Measurements from ENCODE around the gene CALY.

The CALY gene

GRCh38 chr10:133359554-133359971, 22.9 kb upstream of the CALY start:
- H3K9me3 Mint-ChIP-seq, result no peaks in the 10 kb centered on the region
- no peak overlapping the region for H3K27ac Mint-ChIP-seq
- no peaks in the 10 kb centered on the region for H3K27me3 Mint-ChIP-seq
- DNase-seq (no peak), ATAC-seq (replicated peaks) (no peak)
- peaks cover 22 to 25% of the 10 kb centered on the region in 2 donors for H3K36me3 Mint-ChIP-seq
- peaks cover 24 to 41% of the 10 kb centered on the region in 2 donors for H3K4me1 Mint-ChIP-seq
- H3K4me3 Mint-ChIP-seq, result no peak overlapping the region

DNA sequence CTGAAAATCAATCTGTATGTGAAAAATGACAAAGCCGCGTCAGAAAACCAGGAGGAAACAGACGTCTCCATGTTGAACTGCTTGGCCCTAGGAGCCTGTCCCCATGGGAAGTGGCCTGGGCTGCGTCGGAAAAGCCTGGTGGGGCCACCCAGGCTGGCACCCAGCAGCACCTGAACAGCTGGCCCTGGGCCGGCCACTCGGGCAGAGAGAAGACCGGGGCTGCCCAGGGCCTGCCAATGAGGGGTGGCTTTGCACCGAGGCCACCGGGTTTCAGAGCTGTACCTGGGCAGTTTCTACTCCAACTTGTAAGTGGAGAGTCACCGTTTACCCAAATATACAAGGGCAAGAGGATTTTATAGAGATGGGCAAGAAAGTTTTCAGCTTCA, 22.2 kb upstream of the CALY start:
- no peak for ATAC-seq (replicated peaks)
- Mint-ChIP-seq H3K36me3 (peaks cover 19 to 23% of the 10 kb centered on the region in 2 donors), H3K4me3 (peak overlapping the region in 1 of 2 donors; percentile 19), H3K4me1 (peaks cover 25 to 41% of the 10 kb centered on the region in 2 donors), H3K27me3 (no peaks in the 10 kb centered on the region), H3K27ac (no peak overlapping the region), H3K9me3 (no peaks in the 10 kb centered on the region)
- DNase-seq, result no peak

DNA sequence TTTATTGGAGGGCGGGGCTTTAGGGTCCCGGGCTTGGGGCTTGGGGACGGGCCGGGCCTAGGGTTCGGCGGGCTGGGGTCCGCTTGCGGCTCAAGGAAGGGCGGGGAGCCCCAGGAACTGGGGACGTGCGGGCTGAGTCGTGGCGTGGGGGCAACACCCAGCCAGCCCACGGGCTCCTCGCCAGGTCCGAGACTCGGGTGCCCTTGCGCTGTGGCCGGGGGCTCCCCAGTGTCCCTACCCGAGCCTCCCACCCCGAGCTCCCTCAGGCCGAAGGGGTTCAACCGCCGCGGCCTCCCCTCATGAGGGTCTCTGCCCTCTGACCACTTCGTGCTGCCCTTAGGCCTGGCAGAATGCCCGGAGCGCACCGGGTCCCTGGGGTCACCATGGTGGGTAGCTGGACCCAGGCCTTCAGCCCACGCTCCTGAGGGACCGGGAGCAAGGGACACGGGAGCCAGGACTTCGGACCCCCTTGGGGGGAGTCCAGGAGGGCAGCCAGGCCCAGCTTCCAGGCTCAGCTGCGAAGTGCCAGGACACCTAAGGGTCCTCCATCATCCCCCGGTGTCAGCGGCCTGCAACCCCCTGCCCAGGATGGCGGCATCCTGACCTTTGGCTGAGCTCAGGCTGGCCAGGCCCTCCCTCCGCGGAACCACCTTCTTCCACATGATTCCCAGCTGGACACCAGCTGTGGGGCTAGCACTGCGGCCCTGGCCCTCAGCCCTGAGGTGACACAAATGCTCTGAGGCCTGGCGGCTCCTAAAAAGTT, 21.6 kb upstream of the CALY start:
- H3K4me3 Mint-ChIP-seq, result peak overlapping the region in 1 of 2 donors; percentile 19

GRCh38 chr10:133357285-133358161, 20.8 kb upstream of the CALY start, which contains the start of gene FUOM:
FUOM (minus strand) TSS chr10:133358019; CDS start chr10:133358007, 12 bp downstream.
- ATAC-seq (replicated peaks), result peak; percentile 83 to 87
- no peaks in the 10 kb centered on the region for H3K27me3 Mint-ChIP-seq
- no peaks in the 10 kb centered on the region for H3K9me3 Mint-ChIP-seq
- peak within 1 kb of the TSS; percentile 65 for H3K27ac Mint-ChIP-seq
- H3K4me3 Mint-ChIP-seq, result peak within 1 kb of the TSS; percentile 77 to 84
- H3K36me3 Mint-ChIP-seq, result peaks cover 15 to 18% of the 10 kb centered on the region in 2 donors
- H3K4me1 Mint-ChIP-seq, result peaks cover 26 to 41% of the 10 kb centered on the region in 2 donors
- peak; percentile 85 for DNase-seq

More for the DNA sequence above, 21.6 kb upstream of the CALY start:
- Mint-ChIP-seq H3K9me3 (no peaks in the 10 kb centered on the region), H3K4me1 (peaks cover 26 to 41% of the 10 kb centered on the region in 2 donors), H3K27ac (no peak overlapping the region), H3K27me3 (no peaks in the 10 kb centered on the region), H3K36me3 (peaks cover 19 to 22% of the 10 kb centered on the region in 2 donors)
- no peak for ATAC-seq (replicated peaks)
- DNase-seq, result no peak

DNA sequence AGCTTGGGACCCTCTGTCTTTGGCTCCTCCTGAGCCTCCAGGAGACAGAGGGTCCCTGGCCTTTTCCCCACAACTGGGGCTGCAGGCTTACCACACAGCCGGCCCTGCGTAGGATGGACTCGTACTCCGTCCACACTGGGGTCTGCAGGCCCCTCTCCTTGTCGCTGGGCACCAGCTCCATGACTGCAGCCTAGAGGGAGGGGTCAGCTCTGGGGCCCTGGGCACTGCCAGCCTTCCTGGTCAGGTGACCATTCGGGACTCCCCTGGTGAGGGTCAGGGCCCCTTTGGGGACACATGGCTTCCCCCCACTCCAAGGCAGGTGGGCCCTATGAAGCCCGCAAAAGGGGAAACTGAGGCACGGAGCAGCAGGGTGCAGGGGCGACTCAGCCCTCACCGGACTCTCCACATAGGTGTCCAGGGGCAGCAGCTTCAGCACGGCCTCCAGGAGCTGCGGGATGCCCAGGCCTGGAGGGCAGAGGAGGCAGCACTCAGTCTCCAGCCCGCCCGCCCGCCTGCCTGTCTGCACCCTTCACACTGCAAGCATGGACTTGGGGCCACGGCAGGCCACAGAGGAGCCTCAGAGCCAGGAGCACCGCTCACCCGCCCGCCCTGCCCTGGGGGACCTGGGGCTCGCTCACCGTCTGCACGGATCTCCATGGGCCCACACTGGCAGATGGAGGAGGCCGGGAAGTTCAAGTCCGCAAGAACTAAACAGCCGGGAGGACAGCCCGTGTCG, 20.0 kb upstream of the CALY start:
- Mint-ChIP-seq H3K4me3 (peak overlapping the region; percentile 77 to 84), H3K27me3 (no peaks in the 10 kb centered on the region), H3K36me3 (peaks cover 9 to 12% of the 10 kb centered on the region in 2 donors), H3K9me3 (no peaks in the 10 kb centered on the region), H3K4me1 (peaks cover 21 to 35% of the 10 kb centered on the region in 2 donors), H3K27ac (peak overlapping the region; percentile 65)
- no peak for ATAC-seq (replicated peaks)
- DNase-seq, result no peak

DNA sequence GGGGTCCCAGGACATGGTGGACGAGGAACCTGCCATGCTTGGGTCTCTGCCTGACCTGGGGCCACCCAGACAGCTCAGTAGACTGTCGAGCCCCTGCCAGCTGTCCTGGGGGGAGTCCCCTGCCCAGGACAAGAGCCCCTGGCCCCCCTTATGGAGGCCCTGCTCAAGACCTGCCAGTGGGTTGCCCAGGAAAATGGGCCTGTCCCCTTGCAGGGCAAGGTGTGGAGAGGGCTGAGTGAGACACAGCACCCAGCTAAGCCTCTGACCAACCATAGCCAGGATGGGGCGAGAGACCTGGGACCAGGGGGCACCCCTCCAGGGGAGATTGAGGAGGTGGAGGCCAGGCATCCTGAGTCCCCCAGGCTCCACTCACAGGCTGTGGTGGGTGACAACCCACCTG, 19.3 kb upstream of the CALY start:
- DNase-seq, result no peak
- Mint-ChIP-seq H3K27me3 (no peaks in the 10 kb centered on the region), H3K4me3 (peak overlapping the region; percentile 77 to 82), H3K27ac (peak overlapping the region; percentile 3), H3K36me3 (peaks cover 4 to 7% of the 10 kb centered on the region in 2 donors), H3K4me1 (peaks cover 14 to 27% of the 10 kb centered on the region in 2 donors), H3K9me3 (no peaks in the 10 kb centered on the region)
- ATAC-seq (replicated peaks), result no peak

- Mint-ChIP-seq H3K9me3 (no peaks in the 10 kb centered on the region), H3K27ac (no peak overlapping the region), H3K4me1 (peaks cover 11 to 20% of the 10 kb centered on the region in 2 donors), H3K27me3 (no peaks in the 10 kb centered on the region), H3K36me3 (peaks cover 4 to 7% of the 10 kb centered on the region in 2 donors), H3K4me3 (no peak overlapping the region)
- ATAC-seq (replicated peaks), result no peak
- no peak for DNase-seq
These were observed 18.6 kb upstream of the CALY start for GRCh38 chr10:133355266-133355665.

GRCh38 chr10:133354672-133355240, 18.1 kb upstream of the CALY start:
- no peak for ATAC-seq (replicated peaks)
- peaks cover 4 to 7% of the 10 kb centered on the region in 2 donors for H3K36me3 Mint-ChIP-seq
- H3K4me3 Mint-ChIP-seq, result no peak overlapping the region
- no peak for DNase-seq
- no peaks in the 10 kb centered on the region for H3K9me3 Mint-ChIP-seq
- peaks cover 7 to 15% of the 10 kb centered on the region in 2 donors for H3K4me1 Mint-ChIP-seq
- no peaks in the 10 kb centered on the region for H3K27me3 Mint-ChIP-seq
- H3K27ac Mint-ChIP-seq, result no peak overlapping the region

GRCh38 chr10:133353988-133354605, 17.4 kb upstream of the CALY start:
- Mint-ChIP-seq H3K4me3 (no peak overlapping the region), H3K4me1 (peaks cover 9 to 19% of the 10 kb centered on the region in 2 donors), H3K9me3 (no peaks in the 10 kb centered on the region), H3K27me3 (peaks cover 3 to 4% of the 10 kb centered on the region in 2 donors), H3K36me3 (peaks cover 4 to 7% of the 10 kb centered on the region in 2 donors), H3K27ac (no peak overlapping the region)
- DNase-seq, result no peak
- ATAC-seq (replicated peaks), result no peak

- Mint-ChIP-seq H3K4me3 (no peak overlapping the region), H3K9me3 (no peaks in the 10 kb centered on the region), H3K4me1 (peaks cover 11 to 18% of the 10 kb centered on the region in 2 donors), H3K36me3 (peaks cover 4 to 7% of the 10 kb centered on the region in 2 donors), H3K27ac (no peak overlapping the region), H3K27me3 (peaks cover 6 to 7% of the 10 kb centered on the region in 2 donors)
- no peak for DNase-seq
- no peak for ATAC-seq (replicated peaks)
These were observed 16.7 kb upstream of the CALY start for GRCh38 chr10:133353202-133353959.

- no peaks in the 10 kb centered on the region for H3K9me3 Mint-ChIP-seq
- H3K4me1 Mint-ChIP-seq, result peaks cover 11 to 18% of the 10 kb centered on the region in 2 donors
- H3K36me3 Mint-ChIP-seq, result peaks cover 4 to 7% of the 10 kb centered on the region in 2 donors
- no peak overlapping the region for H3K4me3 Mint-ChIP-seq
- no peak for ATAC-seq (replicated peaks)
- no peak for DNase-seq
- H3K27me3 Mint-ChIP-seq, result peaks cover 6 to 11% of the 10 kb centered on the region in 2 donors
- no peak overlapping the region for H3K27ac Mint-ChIP-seq
These were observed 15.0 kb upstream of the CALY start for GRCh38 chr10:133351408-133352318.

- no peak for ATAC-seq (replicated peaks)
- Mint-ChIP-seq H3K36me3 (peaks cover under 1 to 4% of the 10 kb centered on the region in 2 donors), H3K4me3 (no peak overlapping the region), H3K27me3 (peaks cover 7 to 18% of the 10 kb centered on the region in 2 donors), H3K27ac (no peak overlapping the region), H3K4me1 (peaks cover 11 to 20% of the 10 kb centered on the region in 2 donors), H3K9me3 (no peaks in the 10 kb centered on the region)
- DNase-seq, result no peak
These were observed 14.2 kb upstream of the CALY start for GRCh38 chr10:133350950-133351329.

Data from stimulated activated naive B cell treated with anti-CD40 and anti-IgM and Interleukin-4, amounts not matched to agents 10 μg/mL and 1 μg/mL and 100 μg/mL, for 72 hours (primary cell).